Measurements from ENCODE around the gene IL17RD. TPM values are rescaled to one million over a fixed set of nuclear protein-coding genes. Genes with fewer than 3 reads are reported as not detected.

IL17RD gene
- polyA plus RNA-seq, 2 donors, result 0.31 to 0.69 TPM

DNA sequence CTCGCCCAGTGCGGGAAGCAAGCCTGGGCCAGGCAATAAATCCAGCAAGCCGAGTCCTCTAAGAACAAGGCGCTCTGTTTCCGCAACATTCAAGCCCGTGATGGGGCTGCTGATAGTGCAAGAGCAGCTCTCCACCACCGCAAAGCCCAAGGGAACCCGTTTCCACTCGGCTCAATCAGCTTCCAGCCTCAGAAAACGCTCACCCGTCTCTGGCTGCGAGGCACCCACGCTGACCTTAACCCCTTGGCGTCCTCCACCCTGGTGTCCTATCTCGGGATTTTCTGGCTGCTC is 86.9 kb downstream of the IL17RD start:
- Histone ChIP-seq H3K27me3 (ENCODE audit: control insufficient read depth in 1 of 2, insufficient read depth in 2 of 2, low read length in 2 of 2) (no peaks in the 10 kb centered on the region), H3K36me3 (ENCODE audit: control insufficient read depth in 2 of 2, insufficient read depth in 2 of 2, low read length in 1 of 2) (no peaks in the 10 kb centered on the region), H3K27ac (ENCODE audit: low read depth in 2 of 2, low read length in 1 of 2) (peak overlapping the region; percentile 73 to 75), H3K4me1 (ENCODE audit: control insufficient read depth in 2 of 2, insufficient read depth in 2 of 2, low read length in 1 of 2) (peaks cover 0 to 6% of the 10 kb centered on the region in 2 donors), H3K9me3 (ENCODE audit: control insufficient read depth in 2 of 2, insufficient read depth in 1 of 2, low read depth in 1 of 2, low read length in 1 of 2) (no peaks in the 10 kb centered on the region), H3K4me3 (ENCODE audit: low read depth in 1 of 2, low read length in 2 of 2) (peak overlapping the region; percentile 65 to 78)
- 1 to 2% methylated on average over 15 of the region's 15 CpGs for WGBS, 2 donors

DNA sequence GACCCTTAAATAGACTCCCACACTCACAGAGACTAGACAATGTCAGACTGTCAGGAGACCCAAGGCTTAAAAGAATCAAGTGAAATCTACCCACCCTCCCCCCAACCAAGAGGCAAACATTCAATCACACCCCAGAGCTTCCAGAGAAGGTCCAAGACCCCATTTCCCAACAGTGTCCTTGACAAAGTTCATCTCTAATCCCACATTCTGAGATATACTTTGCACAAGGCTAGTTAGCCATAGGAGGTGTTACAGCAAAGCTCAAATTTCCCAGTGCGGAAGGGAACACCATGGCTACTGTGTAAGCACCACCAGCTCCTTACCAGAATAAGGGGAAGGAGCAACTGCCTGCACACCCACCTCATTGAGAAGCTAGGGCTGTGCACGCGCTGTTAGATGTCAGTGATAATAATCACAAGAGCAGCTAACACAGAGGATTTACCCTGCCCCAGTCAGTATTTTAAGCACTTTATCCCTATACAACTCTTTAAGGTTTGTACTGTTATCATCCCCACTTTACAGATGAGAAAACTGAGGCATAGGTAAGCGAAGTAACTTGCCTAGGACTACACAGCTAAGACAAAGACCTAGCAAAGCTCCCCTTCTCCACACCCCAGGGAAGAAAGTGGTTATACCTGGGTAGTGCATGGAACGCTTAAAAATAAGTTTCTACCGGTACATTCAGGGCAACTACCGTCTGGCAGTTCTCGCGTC is 87.4 kb downstream of the IL17RD start:
- H3K4me1 ChIP-seq (ENCODE audit: control insufficient read depth in 2 of 2, insufficient read depth in 2 of 2, low read length in 1 of 2), result peaks cover 0 to 6% of the 10 kb centered on the region in 2 donors
- peak overlapping the region; percentile 73 to 75 for H3K27ac ChIP-seq (ENCODE audit: low read depth in 2 of 2, low read length in 1 of 2)
- WGBS, 2 donors, result 39 to 42% methylated on average over 9 of the region's 9 CpGs
- H3K36me3 ChIP-seq (ENCODE audit: control insufficient read depth in 2 of 2, insufficient read depth in 2 of 2, low read length in 1 of 2), result no peaks in the 10 kb centered on the region
- H3K27me3 ChIP-seq (ENCODE audit: control insufficient read depth in 1 of 2, insufficient read depth in 2 of 2, low read length in 2 of 2), result no peaks in the 10 kb centered on the region
- H3K9me3 ChIP-seq (ENCODE audit: control insufficient read depth in 2 of 2, insufficient read depth in 1 of 2, low read depth in 1 of 2, low read length in 1 of 2), result no peaks in the 10 kb centered on the region
- peak overlapping the region; percentile 65 to 78 for H3K4me3 ChIP-seq (ENCODE audit: low read depth in 1 of 2, low read length in 2 of 2)

DNA sequence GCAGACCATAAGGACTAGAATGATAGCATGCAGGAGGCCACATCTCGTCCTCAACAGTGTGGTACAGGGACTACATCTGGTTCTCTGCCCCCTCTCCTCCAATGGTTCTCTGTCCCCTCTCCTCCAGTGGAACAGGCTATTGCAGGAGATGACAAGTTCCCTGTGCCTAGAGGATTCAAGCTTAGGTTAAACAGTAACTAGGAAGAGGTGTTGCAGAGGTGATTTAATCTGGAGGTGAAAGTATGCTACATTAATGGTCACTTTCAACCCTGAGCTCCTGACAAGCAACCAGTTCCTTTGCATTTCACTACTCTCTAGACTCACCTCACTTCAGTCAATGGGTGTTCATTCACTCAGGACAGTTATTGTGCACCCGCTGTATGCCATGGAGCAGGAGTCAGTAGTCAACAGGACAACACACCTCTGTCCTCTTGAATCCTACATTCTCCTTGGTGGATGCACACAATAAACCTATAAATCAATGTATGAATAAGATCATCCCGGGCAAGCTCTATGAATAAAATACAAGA is 88.7 kb downstream of the IL17RD start:
- Histone ChIP-seq H3K4me3 (ENCODE audit: low read depth in 1 of 2, low read length in 2 of 2) (no peak overlapping the region), H3K27me3 (ENCODE audit: control insufficient read depth in 1 of 2, insufficient read depth in 2 of 2, low read length in 2 of 2) (no peaks in the 10 kb centered on the region), H3K4me1 (ENCODE audit: control insufficient read depth in 2 of 2, insufficient read depth in 2 of 2, low read length in 1 of 2) (peaks cover 0 to 6% of the 10 kb centered on the region in 2 donors), H3K36me3 (ENCODE audit: control insufficient read depth in 2 of 2, insufficient read depth in 2 of 2, low read length in 1 of 2) (no peaks in the 10 kb centered on the region), H3K9me3 (ENCODE audit: control insufficient read depth in 2 of 2, insufficient read depth in 1 of 2, low read depth in 1 of 2, low read length in 1 of 2) (no peaks in the 10 kb centered on the region), H3K27ac (ENCODE audit: low read depth in 2 of 2, low read length in 1 of 2) (no peak overlapping the region)
- 92 to 93% methylated on average over 3 of the region's 3 CpGs for WGBS, 2 donors

DNA sequence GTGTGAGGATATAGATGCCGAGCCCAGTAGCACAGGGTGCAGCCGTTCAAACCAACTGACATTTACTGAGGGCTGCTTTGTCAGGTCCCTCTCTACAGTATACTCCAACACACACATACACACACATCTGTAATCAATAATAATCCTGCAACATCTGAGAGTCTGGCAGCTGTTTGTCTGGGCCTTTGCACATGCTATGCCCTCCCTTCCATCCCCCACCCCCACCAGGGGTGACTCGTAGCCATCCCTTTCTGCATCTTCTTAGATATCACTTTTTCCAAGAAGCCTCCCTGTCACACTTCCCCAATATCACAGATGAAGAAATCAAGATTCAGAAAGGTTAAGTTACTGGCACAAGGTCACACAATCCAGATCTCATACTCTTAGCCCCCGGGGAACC is 91.0 kb downstream of the IL17RD start:
- no peak overlapping the region for H3K4me3 ChIP-seq (ENCODE audit: low read depth in 1 of 2, low read length in 2 of 2)
- H3K4me1 ChIP-seq (ENCODE audit: control insufficient read depth in 2 of 2, insufficient read depth in 2 of 2, low read length in 1 of 2), result peaks cover 0 to 6% of the 10 kb centered on the region in 2 donors
- no peak overlapping the region for H3K27ac ChIP-seq (ENCODE audit: low read depth in 2 of 2, low read length in 1 of 2)
- no peaks in the 10 kb centered on the region for H3K27me3 ChIP-seq (ENCODE audit: control insufficient read depth in 1 of 2, insufficient read depth in 2 of 2, low read length in 2 of 2)
- no peaks in the 10 kb centered on the region for H3K9me3 ChIP-seq (ENCODE audit: control insufficient read depth in 2 of 2, insufficient read depth in 1 of 2, low read depth in 1 of 2, low read length in 1 of 2)
- no peaks in the 10 kb centered on the region for H3K36me3 ChIP-seq (ENCODE audit: control insufficient read depth in 2 of 2, insufficient read depth in 2 of 2, low read length in 1 of 2)
- WGBS, 2 donors, result 90 to 93% methylated on average over 4 of the region's 4 CpGs

DNA sequence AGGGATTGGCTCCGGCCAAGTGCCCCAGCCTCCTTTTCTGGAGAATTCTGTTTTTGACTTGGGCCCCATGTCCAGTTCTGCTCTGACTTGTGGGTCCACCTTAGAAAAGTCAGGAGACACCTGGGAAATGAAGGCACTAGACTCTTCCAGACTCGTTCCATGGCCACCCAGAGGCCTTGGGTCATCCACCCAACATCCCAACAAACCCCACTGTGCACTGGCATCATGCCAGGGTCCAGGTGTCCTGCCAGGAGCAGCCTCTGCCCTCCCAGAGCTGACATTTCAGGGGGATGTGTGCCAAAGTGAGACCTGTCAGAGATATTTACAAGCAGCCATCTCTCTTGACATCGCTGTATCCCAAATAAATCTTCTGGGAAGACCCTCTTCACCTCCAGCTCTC is 91.5 kb downstream of the IL17RD start:
- WGBS, 2 donors, result 88 to 97% methylated on average over 3 of the region's 3 CpGs
- Histone ChIP-seq H3K4me3 (ENCODE audit: low read depth in 1 of 2, low read length in 2 of 2) (no peak overlapping the region), H3K9me3 (ENCODE audit: control insufficient read depth in 2 of 2, insufficient read depth in 1 of 2, low read depth in 1 of 2, low read length in 1 of 2) (no peaks in the 10 kb centered on the region), H3K36me3 (ENCODE audit: control insufficient read depth in 2 of 2, insufficient read depth in 2 of 2, low read length in 1 of 2) (no peaks in the 10 kb centered on the region), H3K27ac (ENCODE audit: low read depth in 2 of 2, low read length in 1 of 2) (no peak overlapping the region), H3K4me1 (ENCODE audit: control insufficient read depth in 2 of 2, insufficient read depth in 2 of 2, low read length in 1 of 2) (peaks cover 0 to 6% of the 10 kb centered on the region in 2 donors), H3K27me3 (ENCODE audit: control insufficient read depth in 1 of 2, insufficient read depth in 2 of 2, low read length in 2 of 2) (no peaks in the 10 kb centered on the region)

DNA sequence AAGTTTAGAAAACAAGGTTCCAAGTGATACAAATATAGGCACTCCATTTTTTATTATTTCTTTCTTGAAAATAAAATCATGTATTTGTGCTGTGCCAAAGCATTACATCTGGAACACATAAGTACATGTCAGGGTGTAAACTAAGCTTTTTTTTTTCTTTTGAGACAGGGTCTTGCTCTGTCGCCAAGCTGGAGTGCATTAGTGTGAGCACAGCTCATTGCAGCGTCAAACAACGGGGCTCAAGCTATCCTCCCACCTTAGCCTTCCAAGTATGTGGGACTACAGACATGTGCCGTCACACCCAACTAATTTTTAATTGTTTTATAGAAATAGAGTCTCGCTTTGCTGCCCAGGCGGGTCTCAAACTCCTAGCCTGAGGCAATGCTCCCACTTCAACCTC is 95.7 kb downstream of the IL17RD start:
- H3K9me3 ChIP-seq (ENCODE audit: control insufficient read depth in 2 of 2, insufficient read depth in 1 of 2, low read depth in 1 of 2, low read length in 1 of 2), result no peaks in the 10 kb centered on the region
- WGBS, 2 donors, result 35 to 45% methylated on average over 6 of the region's 6 CpGs
- H3K4me1 ChIP-seq (ENCODE audit: control insufficient read depth in 2 of 2, insufficient read depth in 2 of 2, low read length in 1 of 2), result peaks cover 0 to 2% of the 10 kb centered on the region in 2 donors
- no peaks in the 10 kb centered on the region for H3K27me3 ChIP-seq (ENCODE audit: control insufficient read depth in 1 of 2, insufficient read depth in 2 of 2, low read length in 2 of 2)
- H3K36me3 ChIP-seq (ENCODE audit: control insufficient read depth in 2 of 2, insufficient read depth in 2 of 2, low read length in 1 of 2), result no peaks in the 10 kb centered on the region
- H3K27ac ChIP-seq (ENCODE audit: low read depth in 2 of 2, low read length in 1 of 2), result peak overlapping the region in 1 of 2 donors; percentile 78
- no peak overlapping the region for H3K4me3 ChIP-seq (ENCODE audit: low read depth in 1 of 2, low read length in 2 of 2)

DNA sequence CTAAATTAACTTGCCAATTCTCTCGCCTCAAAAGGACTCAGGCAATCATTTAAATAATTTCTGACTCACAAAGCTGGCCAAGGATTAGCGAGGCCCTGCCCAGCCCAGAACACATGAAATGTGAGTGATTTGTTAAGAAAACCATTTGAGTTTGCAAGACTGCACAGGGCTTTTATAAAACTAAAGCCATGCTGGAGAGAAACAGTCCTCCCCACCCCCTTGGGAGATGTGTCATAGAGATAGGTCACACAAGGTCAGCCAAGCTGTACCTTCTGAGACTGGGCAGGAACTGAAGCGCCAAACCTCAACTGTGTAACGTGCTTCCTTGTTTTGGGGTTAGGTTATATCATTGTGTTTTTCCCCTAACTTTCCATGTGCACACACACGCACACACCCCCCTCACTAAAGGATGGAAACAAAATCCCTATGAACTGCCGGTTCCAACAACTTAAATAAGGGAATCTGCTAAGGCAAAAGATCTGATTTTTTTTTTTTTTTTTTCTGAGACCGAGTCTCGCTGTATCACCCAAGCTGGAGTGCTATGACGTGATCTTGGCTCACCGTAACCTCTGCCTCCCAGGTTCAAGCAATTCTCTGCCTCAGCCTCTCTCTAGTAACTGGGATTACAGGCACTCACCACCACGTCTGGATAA is 96.6 kb downstream of the IL17RD start:
- Histone ChIP-seq H3K4me1 (ENCODE audit: control insufficient read depth in 2 of 2, insufficient read depth in 2 of 2, low read length in 1 of 2) (peaks cover 3 to 6% of the 10 kb centered on the region in 2 donors), H3K9me3 (ENCODE audit: control insufficient read depth in 2 of 2, insufficient read depth in 1 of 2, low read depth in 1 of 2, low read length in 1 of 2) (no peaks in the 10 kb centered on the region), H3K36me3 (ENCODE audit: control insufficient read depth in 2 of 2, insufficient read depth in 2 of 2, low read length in 1 of 2) (no peaks in the 10 kb centered on the region), H3K4me3 (ENCODE audit: low read depth in 1 of 2, low read length in 2 of 2) (peak overlapping the region in 1 of 2 donors; percentile 6), H3K27ac (ENCODE audit: low read depth in 2 of 2, low read length in 1 of 2) (peak overlapping the region; percentile 78 to 89), H3K27me3 (ENCODE audit: control insufficient read depth in 1 of 2, insufficient read depth in 2 of 2, low read length in 2 of 2) (no peaks in the 10 kb centered on the region)
- 16 to 39% methylated on average over 11 of the region's 11 CpGs for WGBS, 2 donors

DNA sequence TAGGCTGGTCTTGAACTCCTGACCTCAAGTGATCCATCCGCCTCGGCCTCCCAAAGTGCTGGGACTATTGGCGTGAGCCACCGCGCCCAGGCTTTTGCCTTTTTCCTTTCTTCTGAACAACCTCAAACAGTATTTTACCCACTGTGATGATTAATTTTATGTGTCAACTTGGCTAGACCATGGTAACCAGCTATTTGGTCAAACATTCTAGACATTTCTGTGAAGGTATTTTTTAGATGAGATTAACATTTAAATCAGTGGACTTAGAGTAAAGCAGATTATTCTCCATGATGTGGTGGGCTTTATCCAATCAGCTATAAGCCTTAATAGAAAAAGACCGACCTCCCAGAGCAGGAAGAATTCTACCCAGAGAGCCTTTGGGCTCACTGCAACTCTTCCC is 98.7 kb downstream of the IL17RD start:
- Histone ChIP-seq H3K36me3 (ENCODE audit: control insufficient read depth in 2 of 2, insufficient read depth in 2 of 2, low read length in 1 of 2) (no peaks in the 10 kb centered on the region), H3K9me3 (ENCODE audit: control insufficient read depth in 2 of 2, insufficient read depth in 1 of 2, low read depth in 1 of 2, low read length in 1 of 2) (no peaks in the 10 kb centered on the region), H3K4me3 (ENCODE audit: low read depth in 1 of 2, low read length in 2 of 2) (no peak overlapping the region), H3K27ac (ENCODE audit: low read depth in 2 of 2, low read length in 1 of 2) (no peak overlapping the region), H3K27me3 (ENCODE audit: control insufficient read depth in 1 of 2, insufficient read depth in 2 of 2, low read length in 2 of 2) (no peaks in the 10 kb centered on the region), H3K4me1 (ENCODE audit: control insufficient read depth in 2 of 2, insufficient read depth in 2 of 2, low read length in 1 of 2) (peaks cover 3 to 18% of the 10 kb centered on the region in 2 donors)
- WGBS, 2 donors, result 95 to 98% methylated on average over 6 of the region's 6 CpGs

DNA sequence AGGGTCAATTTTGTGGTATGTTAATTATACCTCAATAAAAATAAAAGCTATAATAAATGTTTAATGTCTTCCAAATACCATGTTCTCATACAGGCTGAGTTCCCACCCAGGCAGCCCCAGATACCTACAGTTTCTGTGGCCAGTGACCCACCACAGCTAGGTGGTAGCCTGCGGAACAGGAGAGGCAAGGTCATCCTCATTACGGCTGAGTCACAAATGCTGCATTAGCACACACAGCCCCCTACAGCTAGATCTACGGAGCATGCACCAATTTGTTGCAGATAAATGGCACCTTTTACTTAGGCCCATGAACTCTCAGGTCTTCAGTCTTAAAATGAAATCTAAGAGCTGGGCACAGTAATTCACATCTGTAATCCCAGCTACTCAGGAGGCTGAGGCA is 99.6 kb downstream of the IL17RD start:
- H3K27ac ChIP-seq (ENCODE audit: low read depth in 2 of 2, low read length in 1 of 2), result no peak overlapping the region
- no peaks in the 10 kb centered on the region for H3K27me3 ChIP-seq (ENCODE audit: control insufficient read depth in 1 of 2, insufficient read depth in 2 of 2, low read length in 2 of 2)
- no peaks in the 10 kb centered on the region for H3K36me3 ChIP-seq (ENCODE audit: control insufficient read depth in 2 of 2, insufficient read depth in 2 of 2, low read length in 1 of 2)
- no peak overlapping the region for H3K4me3 ChIP-seq (ENCODE audit: low read depth in 1 of 2, low read length in 2 of 2)
- WGBS, 2 donors, result 86 to 97% methylated on average over 3 of the region's 3 CpGs
- peaks cover 3 to 18% of the 10 kb centered on the region in 2 donors for H3K4me1 ChIP-seq (ENCODE audit: control insufficient read depth in 2 of 2, insufficient read depth in 2 of 2, low read length in 1 of 2)
- no peaks in the 10 kb centered on the region for H3K9me3 ChIP-seq (ENCODE audit: control insufficient read depth in 2 of 2, insufficient read depth in 1 of 2, low read depth in 1 of 2, low read length in 1 of 2)

DNA sequence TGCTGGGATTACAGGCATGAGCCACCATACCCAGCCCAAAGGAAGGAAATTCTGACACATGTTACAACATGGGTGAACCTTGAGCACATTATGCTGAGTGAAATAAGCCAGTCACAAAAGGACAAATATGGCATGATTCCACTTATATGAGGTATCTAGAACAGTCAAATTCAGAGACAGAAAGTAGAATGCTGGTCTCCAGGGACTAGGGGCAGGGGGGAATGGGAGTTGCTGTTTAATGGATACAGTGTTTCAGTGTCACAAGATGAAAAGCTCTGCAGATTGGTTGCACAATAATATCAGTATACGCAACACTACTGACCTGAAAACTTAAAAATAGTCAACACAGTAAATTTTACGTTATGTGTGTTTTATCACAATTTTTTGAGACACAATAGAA is 100.6 kb downstream of the IL17RD start:
- peaks cover 3 to 18% of the 10 kb centered on the region in 2 donors for H3K4me1 ChIP-seq (ENCODE audit: control insufficient read depth in 2 of 2, insufficient read depth in 2 of 2, low read length in 1 of 2)
- H3K4me3 ChIP-seq (ENCODE audit: low read depth in 1 of 2, low read length in 2 of 2), result no peak overlapping the region
- peak overlapping the region in 1 of 2 donors; percentile 8 for H3K27ac ChIP-seq (ENCODE audit: low read depth in 2 of 2, low read length in 1 of 2)

More for the DNA sequence above, 100.6 kb downstream of the IL17RD start:
- H3K9me3 ChIP-seq (ENCODE audit: control insufficient read depth in 2 of 2, insufficient read depth in 1 of 2, low read depth in 1 of 2, low read length in 1 of 2), result no peaks in the 10 kb centered on the region
- H3K27me3 ChIP-seq (ENCODE audit: control insufficient read depth in 1 of 2, insufficient read depth in 2 of 2, low read length in 2 of 2), result no peaks in the 10 kb centered on the region
- no peaks in the 10 kb centered on the region for H3K36me3 ChIP-seq (ENCODE audit: control insufficient read depth in 2 of 2, insufficient read depth in 2 of 2, low read length in 1 of 2)
- 89 to 92% methylated on average over 2 of the region's 2 CpGs for WGBS, 2 donors

Data from esophagus (tissue), 2 donors.